ENCODE results near the gene SEMA3G.

SEMA3G gene

GRCh38 chr3:52383446-52383845 lies 61.5 kb downstream of the SEMA3G start:
- no peaks in the 10 kb centered on the region for H3K9me3 ChIP-seq (replicated peaks; ENCODE audit: low read length)
- no peaks in the 10 kb centered on the region for H3K36me3 ChIP-seq (ENCODE audit: insufficient read depth, low read length)
- H3K4me3 ChIP-seq (ENCODE audit: low read length) = no peak overlapping the region
- no peak overlapping the region for H3K9ac ChIP-seq (ENCODE audit: low read depth, low read length)
- H3K4me2 ChIP-seq (ENCODE audit: low read length) = no peak overlapping the region
- peaks cover 7% of the 10 kb centered on the region for H3K27me3 ChIP-seq (ENCODE audit: control insufficient read depth, insufficient read depth, low read length)
- no peaks in the 10 kb centered on the region for H3K4me1 ChIP-seq (ENCODE audit: control insufficient read depth, insufficient read depth, low read length)

Data from skeletal muscle satellite cell (primary cell).